NT2/D1 (cell line): Measurements from ENCODE around the gene BIRC2.

ENCODE experiments used
- SUZ12 ChIP-seq: IDR thresholded peaks from 2 replicates; pipeline ENCODE4 v1.6.1; 2011; ENCODE audit not compliant: insufficient read length, insufficient read depth; ENCODE audit errors: extremely low read depth
- YY1 ChIP-seq: IDR thresholded peaks from 2 replicates; pipeline ENCODE4 v1.6.1; 2011; ENCODE audit not compliant: insufficient read length, insufficient read depth

DNA sequence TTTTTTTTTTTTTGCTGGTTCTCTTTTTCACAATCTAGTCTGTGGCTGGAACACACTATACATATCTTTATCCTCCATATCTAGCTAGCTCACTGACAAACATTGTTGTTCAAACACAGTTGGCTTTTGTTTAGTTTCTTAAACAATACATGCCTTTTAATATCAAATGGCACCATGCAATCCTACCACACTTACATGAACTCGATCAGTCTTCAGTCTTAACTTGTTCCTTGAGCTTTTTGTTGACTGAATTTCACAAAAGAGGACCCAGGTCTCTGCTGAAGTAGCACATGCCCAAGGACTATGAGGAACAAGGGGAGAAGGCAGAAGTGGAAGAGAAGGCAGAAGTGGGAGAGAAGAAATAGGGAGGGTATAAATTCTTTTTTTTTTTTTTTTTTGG, 80.1 kb downstream of the BIRC2 start:
- TF ChIP-seq SUZ12 (no peak), YY1 (no peak)
